IPS-NIHi7 (cell line): ENCODE measurements around the gene CLHC1.
"Not testable (repeated sequence)": the region's sequence is repeated elsewhere in the genome, so short reads cannot be mapped to it uniquely, and the experiment has no call there.

Experiments used
- DNase-seq: peaks from one replicate; pipeline ENCODE4 v3.0.0; 2012; ENCODE audit warnings: mixed read lengths; ENCODE audit errors: extremely low spot score

CLHC1 gene

DNA sequence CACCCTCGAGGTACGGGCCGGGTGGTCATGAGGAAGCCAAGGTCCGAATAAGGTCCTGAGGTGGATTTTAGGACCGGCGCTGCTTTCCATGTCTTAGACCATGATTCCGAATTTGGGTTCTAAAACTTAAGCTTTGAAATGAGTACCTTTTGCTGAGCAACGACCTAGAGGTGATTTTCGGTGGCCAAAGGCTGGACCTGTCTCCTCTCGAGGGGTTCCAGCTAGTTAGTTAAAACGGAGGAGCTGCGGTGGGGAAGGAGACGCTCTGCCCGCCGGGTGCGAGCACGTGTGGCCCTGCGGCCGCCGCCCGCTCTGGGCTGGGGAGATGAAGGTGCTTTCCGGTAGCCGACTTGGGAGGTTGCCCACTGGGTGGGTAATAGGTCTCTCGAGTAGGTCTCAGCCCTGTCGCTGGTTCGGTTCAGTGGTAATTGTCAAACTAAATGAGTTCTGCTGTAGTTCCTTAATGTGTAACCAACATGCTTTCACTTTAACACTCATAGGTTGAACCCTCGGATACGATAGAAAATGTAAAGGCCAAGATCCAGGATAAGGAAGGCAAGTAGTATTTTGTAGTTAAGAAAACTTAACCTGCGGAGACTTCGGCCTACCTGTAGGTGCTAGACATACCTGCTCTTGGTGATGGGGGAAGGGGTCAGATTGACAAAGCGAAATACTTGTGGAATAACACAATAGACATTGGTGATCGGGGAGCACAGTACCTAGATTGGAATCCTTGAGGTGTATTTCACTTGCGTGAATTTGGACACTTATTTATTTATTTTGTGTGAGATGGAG is 967 bp upstream of the CLHC1 start:
- peak; percentile 7 for DNase-seq

- peak; percentile 11 for DNase-seq
Measured at GRCh38 chr2:55231546-55232083, 478 bp downstream of the CLHC1 start.

- no peak for DNase-seq
Measured at GRCh38 chr2:55230551-55230950, 1.5 kb downstream of the CLHC1 start.

- no peak for DNase-seq
Measured at GRCh38 chr2:55229221-55229620, 2.9 kb downstream of the CLHC1 start.

DNA sequence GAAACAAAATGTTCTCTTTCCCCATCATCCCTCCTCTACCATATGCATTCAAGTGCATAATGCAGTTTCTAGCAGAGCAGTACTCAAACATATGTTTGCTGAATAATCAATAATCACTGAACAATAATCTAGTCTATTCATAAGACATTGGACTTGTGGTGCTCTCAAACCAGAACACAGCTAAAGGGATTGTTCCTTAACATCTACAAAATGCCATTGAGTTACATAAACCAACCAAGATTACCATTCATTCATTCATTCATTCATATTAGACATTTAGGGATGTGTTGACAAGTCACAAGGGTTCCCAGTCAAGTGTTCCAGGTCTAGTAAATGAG is 3.9 kb downstream of the CLHC1 start:
- DNase-seq: no peak

- DNase-seq: not testable (repeated sequence)
Measured at GRCh38 chr2:55227437-55228225, 4.5 kb downstream of the CLHC1 start.

DNA sequence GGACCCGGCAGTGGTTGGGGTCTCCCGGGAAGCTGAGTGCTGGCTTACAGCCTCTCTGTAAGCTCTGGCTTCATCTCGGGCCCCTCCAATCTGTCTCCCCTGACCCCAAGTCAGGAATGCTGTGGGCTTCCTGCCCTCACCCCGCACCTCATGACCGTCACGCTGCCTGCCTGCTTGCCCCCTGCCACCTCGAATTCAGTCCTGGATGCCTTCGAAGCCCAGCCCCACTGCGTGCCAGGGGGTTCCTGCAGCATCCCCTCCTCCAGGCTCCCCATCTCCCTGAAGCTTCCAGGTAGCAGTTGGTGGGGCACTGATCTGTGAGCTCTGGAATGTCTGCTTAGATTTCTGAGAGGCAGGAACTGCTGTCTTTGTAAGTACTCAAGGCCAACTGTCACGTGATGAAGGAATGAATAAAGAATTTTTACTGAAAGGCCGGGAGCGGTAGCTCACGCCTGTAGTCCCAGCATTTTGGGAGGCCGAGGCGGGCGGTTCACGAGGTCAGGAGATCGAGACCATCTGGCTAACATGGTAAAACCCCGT is 6.5 kb downstream of the CLHC1 start:
- no peak for DNase-seq

DNA sequence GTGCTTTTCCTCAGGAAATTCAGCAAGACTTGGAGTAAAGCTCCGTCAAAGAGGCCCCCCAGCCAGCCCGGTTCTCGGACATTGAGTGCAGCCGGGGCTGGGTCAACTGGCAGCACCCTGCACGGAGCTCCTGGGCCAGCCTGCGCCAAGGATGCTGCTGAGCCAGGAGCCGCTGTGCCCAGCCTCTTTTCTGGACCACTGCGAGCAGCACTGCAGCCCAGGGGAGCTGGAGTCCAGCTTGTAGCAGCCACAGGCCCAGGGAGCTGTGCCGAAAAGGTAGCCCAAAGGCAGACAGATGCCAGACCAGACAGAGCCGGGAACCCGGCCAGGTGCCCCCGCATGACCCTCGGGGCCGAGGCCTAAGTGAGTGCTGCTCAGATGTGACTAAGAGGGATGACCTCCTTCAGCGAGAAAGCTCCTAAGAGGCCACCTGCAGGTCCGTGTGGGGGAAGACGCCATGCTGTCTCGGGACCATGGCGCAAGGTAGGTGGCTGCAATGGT is 7.3 kb downstream of the CLHC1 start:
- peak; percentile 13 for DNase-seq

- DNase-seq: no peak
Measured at GRCh38 chr2:55223958-55224760, 7.9 kb downstream of the CLHC1 start.

DNA sequence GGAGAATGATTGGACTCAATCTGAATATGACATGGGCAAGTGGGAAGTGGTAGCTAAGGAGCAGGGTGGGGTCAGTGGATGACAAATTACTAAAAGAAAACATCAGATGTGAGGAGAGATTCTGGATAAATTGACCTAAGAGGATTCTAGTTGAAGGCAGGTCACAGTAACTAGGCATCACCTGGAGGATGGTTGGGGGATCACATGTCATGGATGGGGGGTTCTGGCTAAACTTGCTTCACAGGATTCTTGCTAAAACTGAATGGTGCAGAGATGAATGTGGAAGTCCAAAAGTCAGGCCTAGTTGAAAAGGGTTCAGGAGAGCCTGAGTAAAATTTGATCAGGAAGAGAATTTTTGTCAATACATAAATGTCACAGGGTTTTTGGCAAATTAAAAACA is 18.3 kb downstream of the CLHC1 start:
- DNase-seq: peak; percentile 12

GRCh38 chr2:55204950-55205349 is 27.1 kb downstream of the CLHC1 start:
- DNase-seq: no peak

GRCh38 chr2:55204536-55204935 is 27.6 kb downstream of the CLHC1 start:
- no peak for DNase-seq

DNA sequence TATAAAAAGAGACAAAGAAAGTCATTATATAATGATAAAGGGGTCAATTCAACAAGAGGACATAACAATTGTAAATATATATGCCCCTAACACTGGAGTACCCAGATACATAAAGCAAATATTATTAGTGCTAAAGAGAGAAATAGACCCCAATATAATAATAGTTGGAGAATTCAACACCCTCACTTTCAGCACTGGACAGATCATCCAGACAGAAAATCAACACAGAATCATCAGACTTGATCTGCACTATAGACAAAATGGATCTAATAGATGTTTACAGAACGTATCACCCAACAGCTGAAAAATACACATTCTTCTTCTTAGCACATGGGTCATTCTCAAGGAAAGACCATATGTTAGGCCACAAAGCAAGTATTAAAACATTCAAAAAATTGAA is 31.7 kb downstream of the CLHC1 start:
- DNase-seq: no peak

DNA sequence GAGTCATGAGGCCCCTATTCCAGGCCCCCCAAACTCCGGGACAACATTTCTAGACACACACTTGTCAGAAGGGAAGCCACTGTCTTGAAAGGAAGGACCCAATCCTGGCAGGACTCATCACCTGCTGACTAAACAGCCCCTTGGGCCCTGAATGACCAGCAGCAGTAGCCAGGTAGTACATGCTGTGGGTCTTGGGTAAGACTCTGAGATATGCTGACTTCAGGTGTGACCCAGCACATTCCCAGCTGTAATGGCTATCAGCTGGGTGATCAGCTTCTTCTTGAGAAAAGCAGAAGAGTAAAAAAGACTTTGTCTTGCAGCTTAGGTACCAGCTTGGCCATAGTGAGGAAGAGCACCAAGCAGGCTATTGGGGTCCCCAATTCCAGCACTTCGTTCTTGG is 35.6 kb downstream of the CLHC1 start:
- no peak for DNase-seq

DNA sequence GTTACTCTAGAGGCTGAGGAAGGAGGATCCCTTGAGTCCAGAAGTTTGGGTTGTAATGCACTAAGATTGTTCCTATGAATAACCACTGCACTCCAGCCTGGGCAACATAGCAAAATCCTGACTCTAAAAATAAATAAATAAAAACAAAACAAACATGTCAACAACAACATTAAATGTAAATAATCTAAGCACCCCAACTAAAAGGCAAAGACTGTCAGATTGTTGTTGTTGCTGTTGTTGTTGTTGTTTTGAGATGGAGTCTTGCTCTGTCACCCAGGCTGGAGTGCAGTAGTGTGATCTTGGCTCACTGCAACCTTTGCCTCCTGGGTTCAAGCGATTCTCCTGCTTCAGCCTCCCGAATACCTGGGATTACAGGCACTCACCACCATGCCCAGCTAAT is 40.2 kb downstream of the CLHC1 start:
- DNase-seq: not testable (repeated sequence)

- not testable (repeated sequence) for DNase-seq
Measured at GRCh38 chr2:55186837-55187236, 45.3 kb downstream of the CLHC1 start.

GRCh38 chr2:55180374-55180773 is 51.7 kb downstream of the CLHC1 start:
- no peak for DNase-seq

GRCh38 chr2:55176094-55176415 is 56.0 kb downstream of the CLHC1 start:
- no peak for DNase-seq

GRCh38 chr2:55175254-55176093 is 56.6 kb downstream of the CLHC1 start:
- no peak for DNase-seq

DNA sequence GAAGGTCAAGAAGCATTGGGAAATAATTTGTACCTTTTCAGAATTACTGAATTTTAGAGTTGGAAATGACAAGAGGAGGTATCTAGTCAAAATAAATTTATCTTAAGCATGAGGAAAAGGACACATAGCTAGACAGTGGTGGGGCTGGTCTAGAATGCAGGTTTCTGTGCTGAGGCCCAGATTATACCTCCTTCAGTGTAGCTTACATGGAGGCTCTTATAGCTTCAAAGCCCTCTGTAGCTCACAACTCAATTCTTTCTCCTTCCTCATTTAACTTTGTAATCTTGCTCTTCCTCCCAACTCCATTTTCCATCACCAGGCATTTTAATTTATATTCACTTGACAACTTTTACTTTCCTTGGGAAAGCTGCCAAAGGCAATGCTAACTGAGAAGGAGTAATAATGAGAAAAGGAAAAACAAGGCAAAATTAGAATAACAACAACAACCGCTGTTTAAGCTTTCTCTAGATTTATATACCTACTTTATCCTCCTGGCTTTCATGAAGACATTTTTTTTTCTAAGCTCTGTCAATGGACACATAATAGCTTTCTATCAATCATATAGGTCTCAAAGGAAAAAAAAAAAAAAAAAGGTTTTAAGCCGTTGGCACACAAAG is 58.5 kb downstream of the CLHC1 start:
- DNase-seq: no peak
